GM19035 (cell line): Measurements from ENCODE around the gene IGSF9B.

Experiments used
- ATAC-seq: cut with Tn5 transposase; IDR thresholded peaks from one replicate; pipeline ENCODE4 v1.9.1; 2021; ENCODE audit not compliant: unreplicated experiment

Gene IGSF9B

GRCh38 chr11:133886029-133886428 lies 70.7 kb downstream of the IGSF9B start:
- no peak for ATAC-seq

- ATAC-seq, result no peak
Observed at GRCh38 chr11:133872160-133872559, 84.6 kb downstream of the IGSF9B start.

- no peak for ATAC-seq
Observed at GRCh38 chr11:133867456-133867855, 89.3 kb downstream of the IGSF9B start.

GRCh38 chr11:133865466-133865865 lies 91.3 kb downstream of the IGSF9B start:
- no peak for ATAC-seq

DNA sequence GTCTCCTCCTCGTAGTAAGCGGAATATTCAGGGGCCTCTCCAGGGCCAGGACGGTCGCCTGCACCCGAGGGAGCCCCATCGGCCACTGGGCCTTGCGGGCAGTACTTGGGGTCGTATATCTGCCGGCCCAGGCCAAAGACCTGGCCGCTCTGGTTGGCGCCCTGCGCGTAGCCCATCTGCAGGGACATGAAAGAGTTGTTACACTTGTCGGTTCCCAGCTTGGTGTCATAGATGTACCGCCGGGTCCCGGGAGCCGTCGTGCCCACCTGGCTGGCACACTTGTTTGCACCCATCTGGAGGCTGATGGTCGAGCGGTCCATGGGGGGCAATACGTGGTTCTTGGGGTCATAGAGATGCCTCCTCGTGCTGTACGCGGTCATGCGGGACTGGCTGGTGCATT lies 92.0 kb downstream of the IGSF9B start:
- no peak for ATAC-seq

- no peak for ATAC-seq
Observed at GRCh38 chr11:133860151-133860550, 96.6 kb downstream of the IGSF9B start.
